ENCODE results near the gene SPN.
"Not testable (repeated sequence)": the region's sequence is repeated elsewhere in the genome, so short reads cannot be mapped to it uniquely, and the experiment has no call there.

SPN gene

GRCh38 chr16:29644973-29645693, 17.9 kb upstream of the SPN start:
- no peak for DNase-seq (ENCODE audit: low spot score)
- FAIRE-seq = no peak

- no peak for DNase-seq (ENCODE audit: low spot score)
- no peak for FAIRE-seq
Observed at GRCh38 chr16:29645694-29646187, 17.3 kb upstream of the SPN start.

- no peak for FAIRE-seq
Observed at GRCh38 chr16:29646947-29647346, 16.1 kb upstream of the SPN start.

GRCh38 chr16:29649588-29650494, 13.2 kb upstream of the SPN start:
- FAIRE-seq = no peak

More at GRCh38 chr16:29646947-29647346, 16.1 kb upstream of the SPN start:
- no peak for DNase-seq (ENCODE audit: low spot score)

GRCh38 chr16:29650771-29651170, 12.3 kb upstream of the SPN start:
- DNase-seq (ENCODE audit: low spot score) (no peak), FAIRE-seq (no peak)

More at GRCh38 chr16:29649588-29650494, 13.2 kb upstream of the SPN start:
- DNase-seq (ENCODE audit: low spot score) = no peak

- DNase-seq (ENCODE audit: low spot score) (no peak), FAIRE-seq (no peak)
Observed at GRCh38 chr16:29651774-29652349, 11.2 kb upstream of the SPN start.

GRCh38 chr16:29653471-29653870, 9.6 kb upstream of the SPN start:
- no peak for FAIRE-seq
- DNase-seq (ENCODE audit: low spot score) = no peak

GRCh38 chr16:29653890-29654289, 9.2 kb upstream of the SPN start:
- not testable (repeated sequence) for FAIRE-seq; DNase-seq (ENCODE audit: low spot score)

- no peak for DNase-seq (ENCODE audit: low spot score)
- no peak for FAIRE-seq
Observed at GRCh38 chr16:29656688-29657523, 6.1 kb upstream of the SPN start.

- FAIRE-seq = no peak
Observed at GRCh38 chr16:29658705-29659104, 4.3 kb upstream of the SPN start.

GRCh38 chr16:29662000-29662728, 883 bp upstream of the SPN start:
- FAIRE-seq = no peak
- no peak for DNase-seq (ENCODE audit: low spot score)

More at GRCh38 chr16:29658705-29659104, 4.3 kb upstream of the SPN start:
- no peak for DNase-seq (ENCODE audit: low spot score)

- DNase-seq (ENCODE audit: low spot score) = no peak
- no peak for FAIRE-seq
Observed at GRCh38 chr16:29662729-29663015, 375 bp upstream of the SPN start.

GRCh38 chr16:29663807-29664090, 702 bp downstream of the SPN start:
- DNase-seq (ENCODE audit: low spot score) = no peak
- no peak for FAIRE-seq

GRCh38 chr16:29664091-29664921, 1.3 kb downstream of the SPN start:
- FAIRE-seq (no peak), DNase-seq (ENCODE audit: low spot score) (no peak)

GRCh38 chr16:29665294-29666077, 2.4 kb downstream of the SPN start:
- FAIRE-seq = no peak
- no peak for DNase-seq (ENCODE audit: low spot score)

GRCh38 chr16:29667322-29667610, 4.2 kb downstream of the SPN start:
- FAIRE-seq; DNase-seq (ENCODE audit: low spot score): not testable (repeated sequence)

GRCh38 chr16:29667755-29668154, 4.7 kb downstream of the SPN start:
- DNase-seq (ENCODE audit: low spot score) (no peak), FAIRE-seq (no peak)

GRCh38 chr16:29668267-29668666, 5.2 kb downstream of the SPN start:
- DNase-seq (ENCODE audit: low spot score) (no peak), FAIRE-seq (no peak)

- DNase-seq (ENCODE audit: low spot score) = no peak
- FAIRE-seq = no peak
Observed at GRCh38 chr16:29673501-29673900, 10.5 kb downstream of the SPN start.
